HEK293T (cell line): ENCODE measurements around the gene OSBPL8.

Experiments used
- CTCF ChIA-PET: fragments of 350-600 bp; formaldehyde crosslinking; extraction: SDS; loops from one replicate; lab custom pipeline; 2021; ENCODE audit warnings: antibody characterized with exemption, inconsistent platforms; lab: Yijun Ruan, JAX
- POLR2A ChIA-PET: fragments of 350-600 bp; formaldehyde crosslinking; extraction: SDS; loops from one replicate; lab custom pipeline; 2020; ENCODE audit warnings: antibody characterized with exemption, inconsistent platforms; lab: Yijun Ruan, JAX
- DNase-seq: peaks from one replicate; pipeline ENCODE4 v3.0.0; 2012; ENCODE audit warnings: mixed read lengths; ENCODE audit errors: extremely low spot score
- ARNT ChIP-seq: fragments of 450-650 bp; IDR thresholded peaks from 2 replicates; pipeline ENCODE4 v1.6.1; 2017; ENCODE audit warnings: mild to moderate bottlenecking
- BHLHE40 ChIP-seq: fragments of 450-650 bp; IDR thresholded peaks from 2 replicates; pipeline ENCODE4 v1.6.1; 2016; ENCODE audit warnings: mild to moderate bottlenecking, moderate library complexity, borderline replicate concordance
- CTBP1 ChIP-seq: fragments of 450-650 bp; IDR thresholded peaks from 2 replicates; pipeline ENCODE4 v1.6.1; 2016; ENCODE audit warnings: borderline replicate concordance
- ELF4 ChIP-seq: fragments of 450-650 bp; IDR thresholded peaks from 2 replicates; pipeline ENCODE4 v1.6.1; 2017; ENCODE audit warnings: antibody characterized with exemption
- FOXA1 ChIP-seq: fragments of 450-650 bp; IDR thresholded peaks from 2 replicates; pipeline ENCODE4 v1.6.1; 2016; ENCODE audit warnings: mild to moderate bottlenecking
- FOXK2 ChIP-seq: fragments of 450-650 bp; IDR thresholded peaks from 2 replicates; pipeline ENCODE4 v1.6.1; 2016; ENCODE audit warnings: mild to moderate bottlenecking
- FOXM1 ChIP-seq: fragments of 450-650 bp; IDR thresholded peaks from 2 replicates; pipeline ENCODE4 v1.6.1; 2017; ENCODE audit warnings: mild to moderate bottlenecking, borderline replicate concordance
- HDGF ChIP-seq: fragments of 450-650 bp; IDR thresholded peaks from 2 replicates; pipeline ENCODE4 v1.6.1; 2017; ENCODE audit warnings: antibody characterized with exemption, borderline replicate concordance
- L3MBTL2 ChIP-seq: fragments of 450-650 bp; conservative IDR thresholded peaks from 2 replicates; pipeline ENCODE4 v1.6.1; 2016; ENCODE audit warnings: mild to moderate bottlenecking
- LEF1 ChIP-seq: fragments of 450-650 bp; IDR thresholded peaks from 2 replicates; pipeline ENCODE4 v1.6.1; 2017; ENCODE audit warnings: mild to moderate bottlenecking, borderline replicate concordance
- NFRKB ChIP-seq: fragments of 450-650 bp; IDR thresholded peaks from 2 replicates; pipeline ENCODE4 v1.6.1; 2016; ENCODE audit warnings: mild to moderate bottlenecking, moderate library complexity
- SP1 ChIP-seq: fragments of 450-650 bp; IDR thresholded peaks from 2 replicates; pipeline ENCODE4 v1.6.1; 2017
- SUZ12 ChIP-seq: fragments of 450-650 bp; IDR thresholded peaks from 2 replicates; pipeline ENCODE4 v1.6.1; 2016; ENCODE audit warnings: mild to moderate bottlenecking
- TARDBP ChIP-seq: fragments of 450-650 bp; IDR thresholded peaks from 2 replicates; pipeline ENCODE4 v1.6.1; 2016
- ZNF384 ChIP-seq: fragments of 450-650 bp; IDR thresholded peaks from 2 replicates; pipeline ENCODE4 v1.6.1; 2016
- TF ChIP-seq, protein P1 (sequence below): fragments of 450-650 bp; IDR thresholded peaks from 2 replicates; pipeline ENCODE4 v1.6.1; 2016

Gene OSBPL8

DNA sequence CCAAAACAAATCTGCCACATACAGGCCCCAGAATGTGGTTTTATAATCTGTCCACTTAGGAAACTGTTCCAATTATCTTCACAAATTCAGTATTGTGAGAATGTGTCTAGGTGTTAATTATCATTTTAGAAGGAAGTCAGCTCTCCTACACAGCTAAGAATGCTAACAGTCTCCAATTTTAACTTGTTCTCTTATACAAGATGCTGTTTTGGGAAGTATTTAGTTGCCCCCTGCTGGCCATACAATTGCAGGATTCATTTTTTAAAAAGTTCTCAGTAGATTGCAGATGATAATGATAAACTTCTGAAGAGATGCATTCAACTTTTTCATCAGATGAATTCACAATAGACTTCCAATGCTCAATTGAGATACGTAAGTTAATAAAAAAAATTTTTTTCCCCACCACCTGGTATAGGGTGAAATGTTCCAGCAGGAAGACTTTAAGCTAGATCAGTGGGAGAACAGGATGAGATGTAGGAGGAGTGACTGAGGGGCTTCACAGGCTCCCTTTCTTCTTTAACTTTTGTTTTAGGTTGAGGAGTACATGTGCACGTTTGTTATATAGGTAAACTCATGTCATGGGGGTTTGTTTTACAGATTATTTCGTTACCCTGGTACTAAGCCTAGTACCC, 27.3 kb upstream of the OSBPL8 start:
- DNase-seq, result peak; percentile 13
- ChIA-PET POLR2A (interaction anchor here (0.8 kb wide), 1 partner anchor 26 kb away, joined by 3 read pairs; no protein-coding TSS in a partner anchor), CTCF (interaction anchor here (0.6 to 1.0 kb wide), 4 partner anchors 10 to 348 kb away, joined by 3 read pairs; no protein-coding TSS in a partner anchor)
- no peak for TF ChIP-seq SUZ12
- no peak for TF ChIP-seq FOXM1
- no peak for TF ChIP-seq LEF1
- no peak for TF ChIP-seq SP1
- TF ChIP-seq NFRKB, result no peak
- TF ChIP-seq CTBP1, result no peak
- TF ChIP-seq, protein P1, sequence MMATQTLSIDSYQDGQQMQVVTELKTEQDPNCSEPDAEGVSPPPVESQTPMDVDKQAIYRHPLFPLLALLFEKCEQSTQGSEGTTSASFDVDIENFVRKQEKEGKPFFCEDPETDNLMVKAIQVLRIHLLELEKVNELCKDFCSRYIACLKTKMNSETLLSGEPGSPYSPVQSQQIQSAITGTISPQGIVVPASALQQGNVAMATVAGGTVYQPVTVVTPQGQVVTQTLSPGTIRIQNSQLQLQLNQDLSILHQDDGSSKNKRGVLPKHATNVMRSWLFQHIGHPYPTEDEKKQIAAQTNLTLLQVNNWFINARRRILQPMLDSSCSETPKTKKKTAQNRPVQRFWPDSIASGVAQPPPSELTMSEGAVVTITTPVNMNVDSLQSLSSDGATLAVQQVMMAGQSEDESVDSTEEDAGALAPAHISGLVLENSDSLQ, result no peak
- TF ChIP-seq ARNT, result no peak
- no peak for TF ChIP-seq FOXK2
- TF ChIP-seq ELF4, result no peak
- TF ChIP-seq HDGF, result no peak
- TF ChIP-seq L3MBTL2, result no peak
- no peak for TF ChIP-seq BHLHE40
- no peak for TF ChIP-seq ZNF384
- TF ChIP-seq FOXA1, result no peak
- no peak for TF ChIP-seq TARDBP

DNA sequence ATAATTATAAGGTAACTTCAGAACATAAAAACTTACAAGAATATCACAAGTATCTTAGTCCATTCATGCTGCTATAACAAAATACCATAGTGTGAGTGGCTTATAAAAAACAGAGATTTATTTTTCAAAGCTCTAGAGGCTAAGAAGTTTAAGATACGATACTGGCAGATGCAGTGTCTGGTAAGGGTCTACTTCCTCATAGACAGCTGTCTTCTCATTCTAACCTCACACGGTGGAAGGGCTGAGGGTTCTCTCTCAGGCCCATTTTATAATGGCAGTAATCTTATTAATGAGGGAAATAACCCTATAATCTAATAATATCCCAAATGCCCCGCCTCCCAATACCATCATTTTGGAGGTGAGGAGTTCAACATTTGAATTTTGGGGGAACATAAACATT, 23.7 kb upstream of the OSBPL8 start:
- CTCF ChIA-PET, result no interaction called here
- TF ChIP-seq NFRKB, result no peak
- no peak for TF ChIP-seq FOXM1
- no peak for TF ChIP-seq FOXA1
- TF ChIP-seq ARNT, result no peak
- TF ChIP-seq LEF1, result no peak
- TF ChIP-seq, protein P1, result no peak
- no peak for TF ChIP-seq ZNF384
- TF ChIP-seq FOXK2, result no peak
- no peak for TF ChIP-seq ELF4
- TF ChIP-seq SUZ12, result no peak
- no peak for TF ChIP-seq HDGF
- TF ChIP-seq TARDBP, result no peak
- no peak for TF ChIP-seq SP1
- no peak for TF ChIP-seq CTBP1
- no peak for TF ChIP-seq L3MBTL2
- no peak for TF ChIP-seq BHLHE40
- no peak for DNase-seq
- POLR2A ChIA-PET, result no interaction called here

DNA sequence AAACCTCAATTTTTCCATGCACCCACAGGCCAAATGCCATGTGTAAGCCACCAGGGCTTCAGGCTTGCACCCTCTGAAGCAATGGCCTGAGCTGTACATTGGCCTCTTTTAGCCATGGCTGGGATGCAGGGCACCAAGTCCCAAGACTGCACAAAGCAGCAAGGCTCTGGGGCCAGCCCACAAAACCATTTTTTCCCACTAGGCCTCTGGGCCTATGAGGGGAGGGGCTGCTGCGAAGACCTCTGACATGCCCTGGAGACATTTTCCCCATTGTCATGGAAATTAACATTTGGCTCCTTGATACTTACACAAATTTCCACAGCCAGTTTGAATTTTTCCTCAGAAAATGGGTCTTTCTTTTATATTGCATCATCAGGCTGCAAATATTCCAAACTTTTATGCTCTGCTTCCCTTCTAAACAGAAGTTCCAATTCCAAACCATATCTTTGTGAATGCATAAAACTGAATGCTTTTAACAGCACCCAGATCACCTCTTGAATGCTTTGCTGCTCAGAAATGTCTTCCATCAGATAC, 14.3 kb upstream of the OSBPL8 start:
- CTCF ChIA-PET, result no interaction called here
- TF ChIP-seq TARDBP (no peak), FOXM1 (no peak), FOXK2 (no peak), L3MBTL2 (no peak), NFRKB (no peak), SUZ12 (no peak)
- POLR2A ChIA-PET, result no interaction called here
- DNase-seq, result no peak

DNA sequence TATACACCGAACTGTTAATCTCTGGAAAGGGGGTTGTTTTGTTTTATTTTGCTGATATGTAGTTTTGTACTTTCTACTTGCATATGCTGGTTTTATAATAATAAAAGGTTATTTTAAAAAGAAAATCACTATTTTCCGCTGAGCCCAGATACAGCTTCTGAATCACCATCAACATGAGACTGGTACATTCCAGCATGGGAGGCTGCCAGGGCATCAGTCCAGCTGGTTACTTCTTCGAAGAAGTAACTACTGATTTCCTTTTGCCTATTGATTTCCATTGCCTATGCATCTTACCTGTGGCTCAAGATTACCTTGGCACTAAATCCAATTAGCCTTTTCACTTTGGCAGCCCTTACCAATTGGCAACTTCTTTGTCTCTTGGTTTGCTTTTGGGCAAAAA, 11.7 kb upstream of the OSBPL8 start:
- TF ChIP-seq ARNT (no peak), CTBP1 (no peak), LEF1 (no peak), FOXK2 (no peak), TARDBP (no peak), SUZ12 (no peak), ZNF384 (no peak), NFRKB (no peak), FOXM1 (no peak), BHLHE40 (no peak)
- TF ChIP-seq, protein P1, result no peak
- CTCF ChIA-PET, result no interaction called here
- POLR2A ChIA-PET, result no interaction called here
- no peak for DNase-seq

DNA sequence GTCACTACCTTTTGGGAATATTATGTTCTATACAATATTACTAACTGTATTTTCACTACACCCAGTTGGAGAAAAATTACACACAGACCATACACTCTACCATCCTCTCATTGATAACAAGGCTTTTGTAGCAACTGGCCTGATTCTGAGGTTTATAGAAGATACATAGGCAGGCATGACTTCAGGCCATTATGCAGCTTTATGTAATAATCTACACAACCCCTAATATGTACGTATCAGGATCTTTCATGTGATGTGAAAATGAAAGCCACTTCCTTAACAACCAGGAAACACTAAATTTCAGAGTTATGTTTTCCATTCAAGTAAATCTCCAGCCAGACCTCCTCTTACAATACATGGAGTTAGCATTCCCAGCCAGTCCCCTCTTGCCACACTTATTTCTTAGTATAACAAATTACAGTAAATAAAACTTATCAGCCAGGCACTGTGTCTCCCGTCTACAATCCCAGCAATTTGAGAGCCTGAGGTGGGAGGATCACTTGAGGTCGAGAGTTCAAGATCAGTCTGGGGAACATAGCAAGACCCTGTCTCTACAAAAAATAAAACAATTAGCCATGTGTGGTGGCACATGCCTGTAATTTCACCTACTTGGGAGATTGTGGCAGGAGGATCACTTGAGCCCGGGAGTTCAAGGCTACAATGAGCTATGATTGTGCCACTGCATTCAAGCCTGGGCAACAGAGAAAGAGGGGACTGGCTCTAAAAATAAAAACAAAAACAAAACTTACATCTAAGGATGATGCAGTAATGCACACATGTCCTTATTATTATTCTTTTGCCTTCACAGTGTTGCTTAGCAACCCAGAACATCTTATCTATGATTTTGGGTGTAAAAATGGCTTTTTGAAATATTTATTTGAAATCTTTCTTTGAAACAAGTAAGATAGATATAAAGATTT, 10.4 kb upstream of the OSBPL8 start:
- ChIA-PET POLR2A (no interaction called here), CTCF (no interaction called here)
- TF ChIP-seq CTBP1 (no peak), L3MBTL2 (no peak), HDGF (no peak), TARDBP (no peak), ELF4 (no peak), FOXK2 (no peak), ARNT (no peak), SP1 (no peak), LEF1 (no peak), BHLHE40 (no peak), SUZ12 (no peak), NFRKB (no peak), FOXA1 (no peak), ZNF384 (no peak), FOXM1 (no peak)
- TF ChIP-seq, protein P1, result no peak
- DNase-seq, result no peak
